Measurements from ENCODE around the gene SAP30L. TPM values are rescaled to one million over a fixed set of nuclear protein-coding genes. Genes with fewer than 3 reads are reported as not detected.

Gene SAP30L
- total and polyA plus RNA-seq, 2 donors (not counting 1 experiment from before 2014, with no cell fraction given) = 26.6 to 31.5 TPM

- H3K27me3 ChIP-seq (ENCODE audit: control insufficient read depth, insufficient read depth, low read length) = no peaks in the 10 kb centered on the region
- no peak overlapping the region for H2AFZ ChIP-seq (ENCODE audit: low read length)
- H3K9ac ChIP-seq (ENCODE audit: insufficient read depth, low read length) = no peak overlapping the region
- peaks cover 2% of the 10 kb centered on the region for H3K36me3 ChIP-seq (ENCODE audit: control insufficient read depth, insufficient read depth, low read length)
- no peak for DNase-seq (ENCODE audit: low read depth in 2 of 2)
- no peaks in the 10 kb centered on the region for H3K79me2 ChIP-seq (ENCODE audit: control insufficient read depth, insufficient read depth, low read length)
- H3K4me1 ChIP-seq (ENCODE audit: control insufficient read depth, extremely low read depth, insufficient read depth, low read length) = no peaks in the 10 kb centered on the region
- no peak overlapping the region for H3K4me3 ChIP-seq (replicated peaks in 1 of 4; ENCODE audit: control extremely low read depth in 1 of 4, insufficient read depth in 1 of 4, low read depth in 3 of 4, low read length in 4 of 4)
- H3K4me2 ChIP-seq (ENCODE audit: extremely low read depth, insufficient read depth, low read length) = no peak overlapping the region
- no peak overlapping the region for H3K27ac ChIP-seq (ENCODE audit: insufficient read depth, low read length)
- no peaks in the 10 kb centered on the region for H4K20me1 ChIP-seq (ENCODE audit: control insufficient read depth, extremely low read depth, insufficient read depth, low read length)
- TF ChIP-seq EZH2 (IDR thresholded peaks at IDR 0.05; ENCODE audit: low read length, missing control alignments) = no peak
- TF ChIP-seq CTCF (conservative IDR thresholded peaks at IDR 0.05 in 1 of 2, IDR thresholded peaks at IDR 0.05 in 1 of 2; ENCODE audit: low read depth in 1 of 2, low read length in 2 of 2) = no peak
- no peaks in the 10 kb centered on the region for H3K9me3 ChIP-seq (ENCODE audit: control insufficient read depth, insufficient read depth, low read depth, low read length)
Measured at GRCh38 chr5:154459015-154459414, 13.2 kb downstream of the SAP30L start.

- no peak overlapping the region for H2AFZ ChIP-seq (ENCODE audit: low read length)
- TF ChIP-seq EZH2 (IDR thresholded peaks at IDR 0.05; ENCODE audit: low read length, missing control alignments) (no peak), CTCF (conservative IDR thresholded peaks at IDR 0.05 in 1 of 2, IDR thresholded peaks at IDR 0.05 in 1 of 2; ENCODE audit: low read depth in 1 of 2, low read length in 2 of 2) (no peak)
- H3K9me3 ChIP-seq (ENCODE audit: control insufficient read depth, insufficient read depth, low read depth, low read length) = no peaks in the 10 kb centered on the region
- no peaks in the 10 kb centered on the region for H3K79me2 ChIP-seq (ENCODE audit: control insufficient read depth, insufficient read depth, low read length)
- no peaks in the 10 kb centered on the region for H3K27me3 ChIP-seq (ENCODE audit: control insufficient read depth, insufficient read depth, low read length)
- no peak overlapping the region for H3K9ac ChIP-seq (ENCODE audit: insufficient read depth, low read length)
- no peaks in the 10 kb centered on the region for H3K4me1 ChIP-seq (ENCODE audit: control insufficient read depth, extremely low read depth, insufficient read depth, low read length)
- no peak overlapping the region for H3K4me2 ChIP-seq (ENCODE audit: extremely low read depth, insufficient read depth, low read length)
- DNase-seq (ENCODE audit: low read depth in 2 of 2) = no peak
- H3K4me3 ChIP-seq (replicated peaks in 1 of 4; ENCODE audit: control extremely low read depth in 1 of 4, insufficient read depth in 1 of 4, low read depth in 3 of 4, low read length in 4 of 4) = no peak overlapping the region
- H4K20me1 ChIP-seq (ENCODE audit: control insufficient read depth, extremely low read depth, insufficient read depth, low read length) = no peaks in the 10 kb centered on the region
- H3K36me3 ChIP-seq (ENCODE audit: control insufficient read depth, insufficient read depth, low read length) = peaks cover 2% of the 10 kb centered on the region
- H3K27ac ChIP-seq (ENCODE audit: insufficient read depth, low read length) = no peak overlapping the region
Measured at GRCh38 chr5:154460172-154460571, 14.4 kb downstream of the SAP30L start.

GRCh38 chr5:154461531-154461930, 15.7 kb downstream of the SAP30L start:
- no peak for DNase-seq (ENCODE audit: low read depth in 2 of 2)
- Histone ChIP-seq H3K4me2 (ENCODE audit: extremely low read depth, insufficient read depth, low read length) (no peak overlapping the region), H3K4me3 (replicated peaks in 1 of 4; ENCODE audit: control extremely low read depth in 1 of 4, insufficient read depth in 1 of 4, low read depth in 3 of 4, low read length in 4 of 4) (no peak overlapping the region), H3K27me3 (ENCODE audit: control insufficient read depth, insufficient read depth, low read length) (no peaks in the 10 kb centered on the region), H3K9me3 (ENCODE audit: control insufficient read depth, insufficient read depth, low read depth, low read length) (no peaks in the 10 kb centered on the region), H2AFZ (ENCODE audit: low read length) (no peak overlapping the region), H3K36me3 (ENCODE audit: control insufficient read depth, insufficient read depth, low read length) (no peaks in the 10 kb centered on the region), H4K20me1 (ENCODE audit: control insufficient read depth, extremely low read depth, insufficient read depth, low read length) (no peaks in the 10 kb centered on the region), H3K9ac (ENCODE audit: insufficient read depth, low read length) (no peak overlapping the region), H3K27ac (ENCODE audit: insufficient read depth, low read length) (no peak overlapping the region), H3K4me1 (ENCODE audit: control insufficient read depth, extremely low read depth, insufficient read depth, low read length) (no peaks in the 10 kb centered on the region), H3K79me2 (ENCODE audit: control insufficient read depth, insufficient read depth, low read length) (no peaks in the 10 kb centered on the region)
- TF ChIP-seq CTCF (conservative IDR thresholded peaks at IDR 0.05 in 1 of 2, IDR thresholded peaks at IDR 0.05 in 1 of 2; ENCODE audit: low read depth in 1 of 2, low read length in 2 of 2) (peak in 1 of 2 donors; percentile 39), EZH2 (IDR thresholded peaks at IDR 0.05; ENCODE audit: low read length, missing control alignments) (no peak)
